NB4 (cell line): ENCODE results near the gene RPP25L.
A peak's percentile ranks its signal among the peaks of the same experiment; 100 is the strongest.

Source experiments
- DNase-seq: peaks from one replicate; pipeline ENCODE4 v3.0.0; 2010; ENCODE audit warnings: low read depth
- H3K4me3 ChIP-seq: one replicate; pipeline ENCODE4 v1.5.1; 2011; ENCODE audit warnings: mild to moderate bottlenecking, low read depth, low read length, moderate library complexity
- CTCF ChIP-seq: IDR thresholded peaks from one replicate; pipeline ENCODE4 v1.5.1; 2012; ENCODE audit warnings: low read depth, low read length
- MAX ChIP-seq: IDR thresholded peaks from 2 replicates; pipeline ENCODE4 v1.6.1; 2011; ENCODE audit warnings: low read depth, low read length
- MYC ChIP-seq: IDR thresholded peaks from 2 replicates; pipeline ENCODE4 v1.6.1; 2011; ENCODE audit warnings: low read depth, low read length
- POLR2A ChIP-seq: IDR thresholded peaks from 2 replicates; pipeline ENCODE4 v1.6.1; 2011; ENCODE audit warnings: mild to moderate bottlenecking; ENCODE audit not compliant: insufficient read length; ENCODE audit errors: extremely low read depth

RPP25L gene

GRCh38 chr9:34638138-34638445 is 26.2 kb upstream of the RPP25L start:
- H3K4me3 ChIP-seq, result peak overlapping the region; percentile 66
- DNase-seq, result no peak
- peak; percentile 31; the same call in 1 of the 2 replicates for TF ChIP-seq MAX
- TF ChIP-seq POLR2A, result no peak
- 0 out of 2 replicates have a peak, but pooled peaks have one; percentile 23 for TF ChIP-seq MYC

GRCh38 chr9:34637356-34638137 is 25.6 kb upstream of the RPP25L start, which contains the start of gene SIGMAR1:
Gene SIGMAR1 (minus strand): TSS chr9:34637787. CDS start chr9:34637697, 90 bp downstream.
- TF ChIP-seq POLR2A (peak; percentile 98), MAX (peak; percentile 50; the same call in 1 of the 2 replicates), MYC (0 out of 2 replicates have a peak, but pooled peaks have one; percentile 44), CTCF (no peak)
- peak within 1 kb of the TSS; percentile 90 for H3K4me3 ChIP-seq
- DNase-seq, result peak; percentile 100

- TF ChIP-seq MAX (peak; percentile 95), CTCF (no peak), POLR2A (no peak), MYC (peak; percentile 92)
- peak overlapping the region; percentile 90 for H3K4me3 ChIP-seq
- DNase-seq, result peak; percentile 64
These were observed 25.0 kb upstream of the RPP25L start for GRCh38 chr9:34636791-34637355.

GRCh38 chr9:34635556-34635955 is 23.7 kb upstream of the RPP25L start:
- no peak for DNase-seq
- TF ChIP-seq CTCF (no peak), MAX (no peak), MYC (no peak), POLR2A (no peak)
- peak overlapping the region; percentile 90 for H3K4me3 ChIP-seq

- peak; percentile 1 for TF ChIP-seq CTCF
- TF ChIP-seq MAX, result no peak
- TF ChIP-seq POLR2A, result no peak
- no peak for DNase-seq
- no peak overlapping the region for H3K4me3 ChIP-seq
These were observed 22.8 kb upstream of the RPP25L start for GRCh38 chr9:34634551-34635248.
